HCT116 (cell line): ENCODE data around the gene SEC31A.

Experiments used
- CEBPB ChIP-seq: IDR thresholded peaks from 2 replicates; pipeline ENCODE4 v1.6.1; 2012; ENCODE audit warnings: low read depth
- EGR1 ChIP-seq: IDR thresholded peaks from 2 replicates; pipeline ENCODE4 v1.6.1; 2012; ENCODE audit warnings: low read depth
- ELF1 ChIP-seq: IDR thresholded peaks from 2 replicates; pipeline ENCODE4 v1.6.1; 2012; ENCODE audit warnings: low read depth, borderline replicate concordance
- EZH2 ChIP-seq: fragments of 200-600 bp; sonication (generic); IDR thresholded peaks from 2 replicates; pipeline ENCODE4 v1.6.1; 2017; ENCODE audit warnings: antibody characterized with exemption, mixed run types
- EZH2phosphoT487 ChIP-seq: fragments of 200-600 bp; IDR thresholded peaks from 2 replicates; pipeline ENCODE4 v1.6.1; 2018; ENCODE audit warnings: antibody characterized with exemption, borderline replicate concordance
- JUND ChIP-seq: IDR thresholded peaks from 2 replicates; pipeline ENCODE4 v1.6.1; 2012
- POLR2A ChIP-seq: IDR thresholded peaks from 2 replicates; pipeline ENCODE4 v1.7.0; 2011; ENCODE audit warnings: borderline replicate concordance; ENCODE audit not compliant: insufficient read depth, insufficient read length; ENCODE audit errors: extremely low read depth
- SIN3A ChIP-seq: IDR thresholded peaks from 2 replicates; pipeline ENCODE4 v1.6.1; 2012; ENCODE audit warnings: low read depth
- SRF ChIP-seq: IDR thresholded peaks from 2 replicates; pipeline ENCODE4 v1.6.1; 2012; ENCODE audit warnings: low read depth
- YY1 ChIP-seq: IDR thresholded peaks from 2 replicates; pipeline ENCODE4 v1.6.1; 2011; ENCODE audit warnings: low read length, low read depth, moderate library complexity, mild to moderate bottlenecking; ENCODE audit not compliant: insufficient replicate concordance; ENCODE audit errors: extremely low read depth
- TF ChIP-seq, protein P1 (sequence below), 3 experiments: fragments of 200-600 bp in 1 of 3; sonication (generic) in 1 of 3; IDR thresholded peaks in 2 of 3; conservative IDR thresholded peaks in 1 of 3; 2 replicates each; pipeline ENCODE4 v1.5.1; 2012 to 2017; ENCODE audit warnings: low read depth in 2 of 3, low read length in 2 of 3, antibody characterized with exemption in 1 of 3, borderline replicate concordance in 1 of 3, control low read depth in 1 of 3, mild to moderate bottlenecking in 1 of 3, mixed read lengths in 1 of 3, mixed run types in 1 of 3, moderate library complexity in 1 of 3; ENCODE audit not compliant: insufficient read depth in 1 of 3
- TF ChIP-seq, protein P2 (sequence below): IDR thresholded peaks from 2 replicates; pipeline ENCODE4 v1.6.1; 2012; ENCODE audit warnings: low read depth
- TF ChIP-seq, protein P3 (sequence below): IDR thresholded peaks from 2 replicates; pipeline ENCODE4 v1.6.1; 2012

DNA sequence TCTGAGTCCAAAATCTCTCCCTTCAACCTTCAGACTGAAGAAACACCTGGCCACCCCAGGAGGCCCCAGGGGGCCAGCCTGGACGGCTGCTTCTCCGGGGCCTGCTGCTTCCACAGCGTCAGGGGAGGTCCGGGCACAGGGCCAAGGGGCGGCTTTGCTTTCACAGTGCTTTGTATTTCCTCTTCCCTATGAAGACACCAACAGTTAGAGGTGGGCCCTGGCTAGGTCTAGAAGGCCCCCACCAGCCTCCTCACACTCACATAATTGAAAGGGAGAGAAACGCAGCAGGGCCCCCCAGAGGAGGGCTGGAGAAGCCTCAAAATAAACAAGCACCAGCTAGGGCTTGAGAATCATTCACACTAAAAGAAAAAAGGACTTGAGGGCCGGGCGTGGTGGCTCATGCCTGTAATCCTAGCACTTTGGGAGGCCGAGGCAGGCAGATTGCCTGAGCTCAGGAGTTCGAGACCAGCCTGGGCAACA is 110.2 kb downstream of the SEC31A start:
- TF ChIP-seq EZH2 = no peak
- no peak for TF ChIP-seq POLR2A
- TF ChIP-seq, protein P1, sequence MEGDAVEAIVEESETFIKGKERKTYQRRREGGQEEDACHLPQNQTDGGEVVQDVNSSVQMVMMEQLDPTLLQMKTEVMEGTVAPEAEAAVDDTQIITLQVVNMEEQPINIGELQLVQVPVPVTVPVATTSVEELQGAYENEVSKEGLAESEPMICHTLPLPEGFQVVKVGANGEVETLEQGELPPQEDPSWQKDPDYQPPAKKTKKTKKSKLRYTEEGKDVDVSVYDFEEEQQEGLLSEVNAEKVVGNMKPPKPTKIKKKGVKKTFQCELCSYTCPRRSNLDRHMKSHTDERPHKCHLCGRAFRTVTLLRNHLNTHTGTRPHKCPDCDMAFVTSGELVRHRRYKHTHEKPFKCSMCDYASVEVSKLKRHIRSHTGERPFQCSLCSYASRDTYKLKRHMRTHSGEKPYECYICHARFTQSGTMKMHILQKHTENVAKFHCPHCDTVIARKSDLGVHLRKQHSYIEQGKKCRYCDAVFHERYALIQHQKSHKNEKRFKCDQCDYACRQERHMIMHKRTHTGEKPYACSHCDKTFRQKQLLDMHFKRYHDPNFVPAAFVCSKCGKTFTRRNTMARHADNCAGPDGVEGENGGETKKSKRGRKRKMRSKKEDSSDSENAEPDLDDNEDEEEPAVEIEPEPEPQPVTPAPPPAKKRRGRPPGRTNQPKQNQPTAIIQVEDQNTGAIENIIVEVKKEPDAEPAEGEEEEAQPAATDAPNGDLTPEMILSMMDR (IDR thresholded peaks at IDR 0.05 in 2 of 3, conservative IDR thresholded peaks at IDR 0.05 in 1 of 3; ENCODE audit: borderline replicate concordance in 1 of 3, insufficient read depth in 1 of 3, low read depth in 2 of 3, low read length in 2 of 3) = no peak
- no peak for TF ChIP-seq SIN3A
- no peak for TF ChIP-seq JUND
- no peak for TF ChIP-seq EZH2phosphoT487
- no peak for TF ChIP-seq SRF
- TF ChIP-seq ELF1 = no peak
- TF ChIP-seq, protein P2, sequence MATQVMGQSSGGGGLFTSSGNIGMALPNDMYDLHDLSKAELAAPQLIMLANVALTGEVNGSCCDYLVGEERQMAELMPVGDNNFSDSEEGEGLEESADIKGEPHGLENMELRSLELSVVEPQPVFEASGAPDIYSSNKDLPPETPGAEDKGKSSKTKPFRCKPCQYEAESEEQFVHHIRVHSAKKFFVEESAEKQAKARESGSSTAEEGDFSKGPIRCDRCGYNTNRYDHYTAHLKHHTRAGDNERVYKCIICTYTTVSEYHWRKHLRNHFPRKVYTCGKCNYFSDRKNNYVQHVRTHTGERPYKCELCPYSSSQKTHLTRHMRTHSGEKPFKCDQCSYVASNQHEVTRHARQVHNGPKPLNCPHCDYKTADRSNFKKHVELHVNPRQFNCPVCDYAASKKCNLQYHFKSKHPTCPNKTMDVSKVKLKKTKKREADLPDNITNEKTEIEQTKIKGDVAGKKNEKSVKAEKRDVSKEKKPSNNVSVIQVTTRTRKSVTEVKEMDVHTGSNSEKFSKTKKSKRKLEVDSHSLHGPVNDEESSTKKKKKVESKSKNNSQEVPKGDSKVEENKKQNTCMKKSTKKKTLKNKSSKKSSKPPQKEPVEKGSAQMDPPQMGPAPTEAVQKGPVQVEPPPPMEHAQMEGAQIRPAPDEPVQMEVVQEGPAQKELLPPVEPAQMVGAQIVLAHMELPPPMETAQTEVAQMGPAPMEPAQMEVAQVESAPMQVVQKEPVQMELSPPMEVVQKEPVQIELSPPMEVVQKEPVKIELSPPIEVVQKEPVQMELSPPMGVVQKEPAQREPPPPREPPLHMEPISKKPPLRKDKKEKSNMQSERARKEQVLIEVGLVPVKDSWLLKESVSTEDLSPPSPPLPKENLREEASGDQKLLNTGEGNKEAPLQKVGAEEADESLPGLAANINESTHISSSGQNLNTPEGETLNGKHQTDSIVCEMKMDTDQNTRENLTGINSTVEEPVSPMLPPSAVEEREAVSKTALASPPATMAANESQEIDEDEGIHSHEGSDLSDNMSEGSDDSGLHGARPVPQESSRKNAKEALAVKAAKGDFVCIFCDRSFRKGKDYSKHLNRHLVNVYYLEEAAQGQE = no peak
- TF ChIP-seq EGR1 = no peak
- no peak for TF ChIP-seq YY1
- TF ChIP-seq, protein P3, sequence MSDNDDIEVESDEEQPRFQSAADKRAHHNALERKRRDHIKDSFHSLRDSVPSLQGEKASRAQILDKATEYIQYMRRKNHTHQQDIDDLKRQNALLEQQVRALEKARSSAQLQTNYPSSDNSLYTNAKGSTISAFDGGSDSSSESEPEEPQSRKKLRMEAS = no peak
- no peak for TF ChIP-seq CEBPB
